HG02678 (cell line): ENCODE measurements around the gene PGA4.

Source experiments
- ATAC-seq: cut with Tn5 transposase; IDR thresholded peaks from one replicate; pipeline ENCODE4 v1.9.1; 2021; ENCODE audit warnings: mild to moderate bottlenecking, moderate library complexity; ENCODE audit not compliant: unreplicated experiment

Gene PGA4

GRCh38 chr11:61277186-61278000, 55.2 kb downstream of the PGA4 start:
- no peak for ATAC-seq

GRCh38 chr11:61278001-61278470, 55.9 kb downstream of the PGA4 start:
- no peak for ATAC-seq

- ATAC-seq, result no peak
Observed at GRCh38 chr11:61279934-61280659, 58.0 kb downstream of the PGA4 start.

- no peak for ATAC-seq
Observed at GRCh38 chr11:61280883-61281580, 58.9 kb downstream of the PGA4 start.
